NCI-H524 (cell line): ENCODE results near the gene FNDC3B.

Experiments used
- DNase-seq, 2 experiments: peaks; one replicate each; lab custom pipeline; 2025; lab: John Stamatoyannopoulos, UW

FNDC3B gene

GRCh38 chr3:172113710-172114109 lies 74.3 kb downstream of the FNDC3B start:
- no peak for DNase-seq

- no peak for DNase-seq
Observed at GRCh38 chr3:172115059-172115458, 75.7 kb downstream of the FNDC3B start.

DNA sequence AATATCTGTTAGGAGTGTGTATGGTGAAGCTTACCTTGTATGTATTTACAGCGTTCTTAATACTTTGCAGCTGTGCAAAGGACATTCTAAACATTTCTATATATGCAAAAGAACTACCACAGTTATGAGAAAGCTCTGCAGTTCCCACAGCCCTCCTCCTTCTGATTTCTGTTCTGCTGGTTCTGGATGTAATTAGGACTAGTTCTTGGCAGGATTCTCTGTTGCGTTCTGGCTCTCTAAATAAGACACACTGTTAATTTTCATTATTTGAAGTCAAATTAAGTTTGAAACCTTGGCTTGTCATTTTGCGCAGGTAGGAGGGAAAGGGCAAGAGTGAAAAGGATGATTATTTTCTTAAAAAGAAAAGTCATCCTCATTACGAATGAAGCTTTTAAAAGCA lies 76.4 kb downstream of the FNDC3B start:
- DNase-seq = no peak

DNA sequence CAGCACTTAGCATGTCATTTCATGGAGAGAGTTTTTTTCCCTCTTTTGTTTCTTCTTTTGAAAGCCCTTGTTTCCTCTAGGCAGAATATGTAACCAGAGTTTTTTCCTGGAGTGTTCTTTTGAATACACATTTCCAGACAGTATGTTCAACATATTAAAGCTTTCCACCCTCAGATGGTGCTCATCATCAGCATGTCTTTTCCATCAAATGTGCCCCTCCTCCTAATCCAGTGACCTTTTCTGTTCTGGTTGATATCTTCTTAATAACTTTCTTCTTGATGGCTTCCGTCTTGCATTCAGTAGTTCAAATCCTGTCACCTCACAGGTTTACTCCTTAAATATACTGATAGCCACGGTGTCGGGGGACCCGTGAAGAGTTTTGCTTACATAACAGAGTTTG lies 78.6 kb downstream of the FNDC3B start:
- DNase-seq = no peak

DNA sequence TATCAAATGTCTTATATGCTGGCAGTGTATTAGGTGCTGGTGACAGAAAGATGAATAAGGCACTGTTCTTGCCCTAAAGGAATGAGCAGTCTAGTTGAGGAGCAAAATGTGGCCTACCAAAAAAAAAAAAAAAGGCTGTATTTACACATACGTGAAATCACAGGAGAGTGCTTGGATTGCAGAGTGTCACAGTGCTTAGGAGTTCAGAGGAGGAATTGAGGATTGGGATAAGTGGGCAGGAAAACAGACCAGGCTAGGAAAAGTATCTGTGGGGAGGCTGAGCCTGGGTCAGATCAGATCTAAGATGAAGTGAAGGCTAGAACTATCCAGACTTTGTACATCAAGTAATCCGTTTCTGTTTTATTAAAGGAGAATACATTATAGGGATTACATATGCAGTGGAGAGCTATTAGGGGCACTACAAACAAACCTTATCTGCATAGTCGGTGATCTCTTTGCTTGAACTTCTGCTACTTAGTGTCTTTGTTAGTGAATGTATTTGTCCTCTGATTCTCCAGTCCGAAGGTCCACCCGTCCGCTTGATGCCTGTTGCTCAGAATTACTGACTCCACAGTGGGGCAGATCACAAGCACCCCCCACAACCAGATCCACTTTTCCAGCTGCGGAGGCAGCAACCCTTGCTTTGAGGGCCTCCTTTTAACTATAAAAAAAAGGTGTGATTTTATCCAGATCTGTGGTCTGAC lies 80.0 kb downstream of the FNDC3B start:
- peak in 1 of 2 experiments; percentile 4 for DNase-seq

DNA sequence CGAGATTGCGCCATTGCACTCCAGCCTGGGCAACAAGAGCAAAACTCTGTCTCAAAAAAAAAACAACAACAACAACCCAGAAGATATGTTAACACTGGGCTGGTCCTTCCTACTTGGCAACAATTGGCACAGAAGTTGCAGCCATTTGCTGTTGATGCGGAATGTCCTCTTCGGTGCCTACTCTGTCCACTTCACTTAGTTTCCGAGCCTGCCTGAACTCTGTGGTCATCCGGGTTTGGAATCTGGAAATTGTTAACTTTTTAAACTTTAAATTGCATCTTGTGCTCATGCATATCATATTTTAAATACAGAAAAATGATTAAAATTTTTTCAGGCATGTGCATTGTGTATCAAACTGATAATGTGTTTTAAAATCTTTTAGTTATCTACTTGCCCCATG lies 81.5 kb downstream of the FNDC3B start:
- DNase-seq = no peak

DNA sequence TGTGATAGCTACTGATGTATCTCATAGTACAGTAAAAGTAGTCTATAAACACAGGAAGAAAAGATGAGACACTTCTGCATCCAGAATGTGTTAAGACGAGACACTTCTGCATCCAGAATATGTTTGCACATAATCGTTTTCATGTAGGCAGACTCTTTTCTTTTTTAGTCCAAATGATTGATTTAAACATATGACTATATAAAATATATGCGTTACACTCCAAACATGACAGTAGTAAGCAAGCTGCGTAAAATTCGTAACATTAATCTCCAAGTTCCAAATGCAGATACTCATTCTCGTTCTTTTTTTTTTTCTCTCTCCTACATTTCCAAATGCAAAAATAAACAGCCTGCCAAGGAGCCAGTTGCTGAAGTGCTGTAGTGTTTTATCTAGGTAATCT lies 82.6 kb downstream of the FNDC3B start:
- DNase-seq = no peak

- no peak for DNase-seq
Observed at GRCh38 chr3:172124271-172124670, 84.9 kb downstream of the FNDC3B start.

GRCh38 chr3:172125053-172125452 lies 85.7 kb downstream of the FNDC3B start:
- no peak for DNase-seq

- no peak for DNase-seq
Observed at GRCh38 chr3:172125963-172126457, 86.6 kb downstream of the FNDC3B start.

DNA sequence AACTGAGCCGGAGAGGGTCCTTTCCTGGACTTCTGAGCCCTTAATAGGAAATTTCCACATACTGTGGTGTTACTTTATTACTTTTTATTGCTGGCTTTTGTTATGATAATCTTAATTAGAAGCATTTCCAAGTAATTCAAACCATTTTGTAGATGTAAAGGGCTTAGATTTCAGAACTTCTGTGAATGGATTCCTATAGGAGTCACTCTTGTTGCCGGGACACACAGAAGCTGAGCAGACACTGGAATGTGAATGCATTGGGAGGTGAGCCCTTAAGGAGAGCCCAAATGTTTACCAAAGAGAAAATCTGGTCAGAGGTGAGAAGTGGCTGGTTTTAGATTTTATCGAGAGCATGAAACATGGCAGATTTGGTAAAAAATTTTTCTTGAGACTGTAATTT lies 87.4 kb downstream of the FNDC3B start:
- no peak for DNase-seq

- no peak for DNase-seq
Observed at GRCh38 chr3:172127141-172127540, 87.8 kb downstream of the FNDC3B start.

GRCh38 chr3:172127929-172128580 lies 88.7 kb downstream of the FNDC3B start:
- no peak for DNase-seq

- no peak for DNase-seq
Observed at GRCh38 chr3:172128858-172129257, 89.5 kb downstream of the FNDC3B start.

GRCh38 chr3:172129498-172129849 lies 90.1 kb downstream of the FNDC3B start:
- no peak for DNase-seq

GRCh38 chr3:172129850-172130716 lies 90.7 kb downstream of the FNDC3B start:
- DNase-seq = no peak

DNA sequence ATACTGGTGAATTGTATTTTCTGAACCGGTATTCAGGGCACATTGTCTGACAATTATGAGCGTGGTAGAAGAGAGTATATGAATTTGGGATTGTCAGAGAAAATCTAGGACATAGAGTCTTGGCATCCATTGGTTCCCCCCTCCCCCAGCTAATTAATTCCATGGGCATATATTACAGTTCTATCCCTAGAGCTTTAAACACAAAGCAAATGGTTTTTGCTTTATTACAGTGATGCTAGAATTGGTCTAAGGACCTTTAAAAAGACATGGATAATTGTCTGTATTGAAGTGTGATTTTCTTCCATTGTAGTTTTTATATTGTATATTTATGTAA lies 91.3 kb downstream of the FNDC3B start:
- no peak for DNase-seq

GRCh38 chr3:172131746-172132145 lies 92.4 kb downstream of the FNDC3B start:
- no peak for DNase-seq

DNA sequence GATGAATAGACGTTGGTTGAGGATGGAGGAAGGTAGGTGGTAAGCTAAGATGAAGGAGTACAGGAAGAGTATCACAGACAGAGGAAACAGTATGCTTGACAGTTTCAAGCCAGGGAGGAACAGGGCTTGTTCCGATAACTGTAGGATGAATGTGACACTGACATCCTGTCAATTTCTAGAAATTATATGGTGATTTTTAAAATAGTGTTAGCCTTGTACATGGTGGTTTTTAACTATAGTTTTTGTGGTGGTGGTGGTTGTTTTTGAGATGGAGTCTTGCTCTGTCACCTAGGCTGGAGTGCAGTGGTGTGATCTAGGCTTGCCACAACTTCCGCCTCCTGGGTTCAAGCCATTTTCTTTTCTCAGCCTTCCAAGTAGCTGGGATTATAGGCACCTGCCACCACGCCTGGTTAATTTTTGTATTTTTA lies 92.8 kb downstream of the FNDC3B start:
- DNase-seq = no peak

DNA sequence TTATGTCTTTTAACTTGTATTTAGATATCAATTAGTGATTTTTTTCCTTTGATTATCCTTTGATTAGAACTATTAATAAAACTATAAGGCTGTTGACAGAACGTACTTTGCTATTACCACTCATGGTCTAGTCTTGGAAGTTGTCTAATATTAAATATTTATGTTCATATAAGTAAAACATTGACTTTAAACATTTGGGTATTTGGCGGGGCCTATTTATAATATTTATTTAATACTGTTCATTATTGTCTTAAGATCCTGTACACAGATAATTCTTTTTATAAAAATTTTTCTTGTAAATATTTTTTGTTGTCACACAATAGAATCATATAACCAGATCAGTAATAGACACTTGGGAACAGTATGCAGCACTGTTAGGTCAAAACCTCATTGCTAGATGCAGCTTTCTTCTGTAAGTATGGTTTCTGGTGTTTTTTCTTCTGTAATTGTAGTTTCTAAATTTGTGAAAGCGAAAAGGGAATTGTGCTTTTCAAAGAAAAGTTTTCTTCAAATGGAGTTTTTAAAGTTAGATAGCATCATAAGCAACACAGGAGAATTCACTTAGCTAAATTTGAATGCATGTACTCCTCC lies 93.4 kb downstream of the FNDC3B start:
- DNase-seq = no peak

GRCh38 chr3:172133838-172134237 lies 94.5 kb downstream of the FNDC3B start:
- peak in 1 of 2 experiments; percentile 15 for DNase-seq

- no peak for DNase-seq
Observed at GRCh38 chr3:172134352-172134751, 95.0 kb downstream of the FNDC3B start.
